ENCODE data around the gene NSFL1C.
"Not testable (repeated sequence)": the region's sequence is repeated elsewhere in the genome, so short reads cannot be mapped to it uniquely, and the experiment has no call there.

NSFL1C gene

GRCh38 chr20:1417273-1417672 is 49.4 kb downstream of the NSFL1C start:
- no peak for TF ChIP-seq CTCF (IDR thresholded peaks at IDR 0.05; ENCODE audit: insufficient read depth, missing control alignments)
- no peak for FAIRE-seq
- DNase-seq (ENCODE audit: insufficient read length, low spot score): no peak

- DNase-seq (ENCODE audit: insufficient read length, low spot score): no peak
- no peak for TF ChIP-seq CTCF (IDR thresholded peaks at IDR 0.05; ENCODE audit: insufficient read depth, missing control alignments)
- FAIRE-seq: no peak
Observed at GRCh38 chr20:1415667-1416468, 50.8 kb downstream of the NSFL1C start.

- FAIRE-seq (no peak), DNase-seq (ENCODE audit: insufficient read length, low spot score) (no peak)
- no peak for TF ChIP-seq CTCF (IDR thresholded peaks at IDR 0.05; ENCODE audit: insufficient read depth, missing control alignments)
Observed at GRCh38 chr20:1414982-1415381, 51.7 kb downstream of the NSFL1C start.

GRCh38 chr20:1405801-1406200 is 60.8 kb downstream of the NSFL1C start:
- DNase-seq (ENCODE audit: insufficient read length, low spot score) (no peak), FAIRE-seq (no peak)
- TF ChIP-seq CTCF (IDR thresholded peaks at IDR 0.05; ENCODE audit: insufficient read depth, missing control alignments): no peak

GRCh38 chr20:1403624-1404023 is 63.0 kb downstream of the NSFL1C start:
- DNase-seq (ENCODE audit: insufficient read length, low spot score) (no peak), FAIRE-seq (no peak)
- TF ChIP-seq CTCF (IDR thresholded peaks at IDR 0.05; ENCODE audit: insufficient read depth, missing control alignments): no peak

GRCh38 chr20:1402149-1402548 is 64.5 kb downstream of the NSFL1C start:
- no peak for DNase-seq (ENCODE audit: insufficient read length, low spot score)
- FAIRE-seq: no peak
- TF ChIP-seq CTCF (IDR thresholded peaks at IDR 0.05; ENCODE audit: insufficient read depth, missing control alignments): no peak

GRCh38 chr20:1401451-1401907 is 65.2 kb downstream of the NSFL1C start:
- no peak for TF ChIP-seq CTCF (IDR thresholded peaks at IDR 0.05; ENCODE audit: insufficient read depth, missing control alignments)
- DNase-seq (ENCODE audit: insufficient read length, low spot score) (no peak), FAIRE-seq (no peak)

GRCh38 chr20:1399678-1400366 is 66.8 kb downstream of the NSFL1C start:
- not testable (repeated sequence) for FAIRE-seq; DNase-seq (ENCODE audit: insufficient read length, low spot score)

- DNase-seq (ENCODE audit: insufficient read length, low spot score); FAIRE-seq: not testable (repeated sequence)
Observed at GRCh38 chr20:1398185-1398584, 68.5 kb downstream of the NSFL1C start.
